NCI-H510A treated with DMSO at 0.1 percent for 48 hours (cell line): ENCODE measurements around the gene SHMT1.
A peak's percentile ranks its signal among the peaks of the same experiment; 100 is the strongest.
"Not testable (repeated sequence)": the region's sequence is repeated elsewhere in the genome, so short reads cannot be mapped to it uniquely, and the experiment has no call there.

ENCODE experiments used
- DNase-seq: peaks from one replicate; lab custom pipeline; 2025; lab: John Stamatoyannopoulos, UW

The SHMT1 gene

GRCh38 chr17:18378205-18378505 is 14.8 kb upstream of the SHMT1 start:
- no peak for DNase-seq

GRCh38 chr17:18377437-18378204 is 14.3 kb upstream of the SHMT1 start, which contains the start of gene EVPLL:
EVPLL (plus strand) TSS chr17:18377778; CDS start chr17:18380938, 3,160 bp downstream.
- no peak for DNase-seq

- DNase-seq: no peak
These were observed 10.9 kb upstream of the SHMT1 start for GRCh38 chr17:18374216-18374615.

- DNase-seq: not testable (repeated sequence)
These were observed 9.8 kb upstream of the SHMT1 start for GRCh38 chr17:18373181-18373580.

- no peak for DNase-seq
These were observed 8.1 kb upstream of the SHMT1 start for GRCh38 chr17:18371455-18371854.

GRCh38 chr17:18370761-18371160 is 7.4 kb upstream of the SHMT1 start:
- DNase-seq: no peak

GRCh38 chr17:18368946-18369345 is 5.6 kb upstream of the SHMT1 start:
- no peak for DNase-seq

- DNase-seq: no peak
These were observed 816 bp upstream of the SHMT1 start for GRCh38 chr17:18364166-18364565.

GRCh38 chr17:18362698-18363100 is 651 bp downstream of the SHMT1 start:
- DNase-seq: peak; percentile 13

GRCh38 chr17:18361837-18362697 is 1.3 kb downstream of the SHMT1 start:
- no peak for DNase-seq

- DNase-seq: no peak
These were observed 2.8 kb downstream of the SHMT1 start for GRCh38 chr17:18360518-18360917.

- DNase-seq: no peak
These were observed 6.7 kb downstream of the SHMT1 start for GRCh38 chr17:18356624-18357023.

- no peak for DNase-seq
These were observed 9.8 kb downstream of the SHMT1 start for GRCh38 chr17:18353541-18353940.

GRCh38 chr17:18344021-18344420 is 19.3 kb downstream of the SHMT1 start:
- DNase-seq: no peak

GRCh38 chr17:18339933-18340332 is 23.4 kb downstream of the SHMT1 start:
- no peak for DNase-seq

- not testable (repeated sequence) for DNase-seq
These were observed 25.2 kb downstream of the SHMT1 start for GRCh38 chr17:18338158-18338557.

- no peak for DNase-seq
These were observed 30.4 kb downstream of the SHMT1 start for GRCh38 chr17:18332909-18333489.

GRCh38 chr17:18331879-18332278 is 31.5 kb downstream of the SHMT1 start:
- no peak for DNase-seq

GRCh38 chr17:18328643-18329204 is 34.6 kb downstream of the SHMT1 start:
- no peak for DNase-seq

GRCh38 chr17:18327556-18327955 is 35.8 kb downstream of the SHMT1 start:
- no peak for DNase-seq

- no peak for DNase-seq
These were observed 36.3 kb downstream of the SHMT1 start for GRCh38 chr17:18327093-18327492.

GRCh38 chr17:18326572-18326971 is 36.8 kb downstream of the SHMT1 start:
- DNase-seq: no peak

GRCh38 chr17:18326039-18326438 is 37.3 kb downstream of the SHMT1 start:
- no peak for DNase-seq
